ENCODE measurements around the gene SSC5D.

GRCh38 chr19:55453511-55454260, 34.5 kb upstream of the SSC5D start:
- TF ChIP-seq FOXM1 (IDR thresholded peaks at IDR 0.05; ENCODE audit: borderline replicate concordance) = no peak
- no peak for TF ChIP-seq NFRKB (IDR thresholded peaks at IDR 0.05)
- TF ChIP-seq SP1 (IDR thresholded peaks at IDR 0.05) = no peak
- TF ChIP-seq FOXK2 (IDR thresholded peaks at IDR 0.05) = no peak
- no peak for TF ChIP-seq CTBP1 (IDR thresholded peaks at IDR 0.05; ENCODE audit: borderline replicate concordance)
- no peak for TF ChIP-seq BHLHE40 (IDR thresholded peaks at IDR 0.05; ENCODE audit: borderline replicate concordance)

Measured in HEK293T (cell line).